Measurements from ENCODE around the gene WDR31.

DNA sequence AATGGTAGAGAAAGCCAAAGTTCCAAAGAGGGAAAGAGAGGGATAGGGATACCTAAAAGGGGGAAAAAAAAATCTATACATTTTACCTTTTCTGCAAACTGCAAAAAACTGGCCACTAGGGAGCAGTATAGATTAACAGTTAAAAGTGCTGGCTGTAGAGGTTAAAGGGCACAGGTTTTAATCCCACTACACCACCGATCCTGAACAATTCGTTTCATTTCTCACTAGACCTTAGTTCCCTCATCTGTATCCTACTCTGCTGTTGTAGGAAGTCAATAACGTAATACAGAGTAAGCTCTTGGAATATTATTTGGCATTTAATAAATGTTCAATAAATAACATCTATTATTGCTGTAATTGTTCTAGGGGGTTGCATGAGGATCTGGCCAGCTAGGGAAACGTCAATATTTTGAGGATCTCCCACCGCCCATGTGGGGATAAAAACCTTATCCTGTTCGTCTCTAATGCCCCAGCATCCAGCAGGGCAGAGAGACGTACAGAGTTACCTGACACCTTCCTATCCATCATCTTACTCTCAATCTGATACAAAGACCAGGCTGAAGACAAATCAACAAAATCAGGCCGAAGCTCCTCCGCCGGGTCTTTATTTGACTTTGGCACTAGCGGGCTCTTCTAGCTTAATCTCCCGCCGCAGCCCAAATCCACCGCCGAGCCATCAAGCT, 65.5 kb downstream of the WDR31 start:
- peak; percentile 66 to 71 (median 70) for TF ChIP-seq CTCF (IDR thresholded peaks at IDR 0.05)
- TF ChIP-seq POLR2AphosphoS5 (IDR thresholded peaks at IDR 0.05), result no peak
- no peak for TF ChIP-seq POLR2A (IDR thresholded peaks at IDR 0.05; ENCODE audit: low read depth)
